Fibroblast of lung (primary cell): ENCODE data around the gene TMOD4. TPM values are rescaled to one million over a fixed set of nuclear protein-coding genes. Genes with fewer than 3 reads are reported as not detected.

Source experiments
- DNase-seq, 2 donors: peaks; one replicate each; pipeline versions ENCODE4 v3.0.0 to v3.0.0-alpha.2; 2010; ENCODE audit warnings: low read depth in 2 of 2
- H2AFZ ChIP-seq: 2 replicates; pipeline ENCODE4 v1.5.1; 2012; ENCODE audit warnings: low read length, control low read depth, inconsistent platforms
- H3K27ac ChIP-seq: 2 replicates; pipeline ENCODE4 v1.5.1; 2011; ENCODE audit warnings: low read length, control low read depth; ENCODE audit not compliant: insufficient read depth
- H3K27me3 ChIP-seq: 2 replicates; pipeline ENCODE4 v1.5.1; 2011; ENCODE audit warnings: mild to moderate bottlenecking, low read length; ENCODE audit not compliant: control insufficient read depth, insufficient read depth
- H3K36me3 ChIP-seq: 2 replicates; pipeline ENCODE4 v1.5.1; 2011; ENCODE audit warnings: low read length; ENCODE audit not compliant: control insufficient read depth, insufficient read depth
- H3K4me1 ChIP-seq: 2 replicates; pipeline ENCODE4 v1.5.1; 2011; ENCODE audit warnings: low read length; ENCODE audit not compliant: control insufficient read depth, insufficient read depth; ENCODE audit errors: extremely low read depth
- H3K4me2 ChIP-seq: 2 replicates; pipeline ENCODE4 v1.5.1; 2011; ENCODE audit warnings: low read length, control low read depth; ENCODE audit not compliant: insufficient read depth; ENCODE audit errors: extremely low read depth
- H3K4me3 ChIP-seq, 4 experiments: fragments of 200-600 bp in 1 of 4; sonication (generic) in 1 of 4; replicated peaks in 1 of 4; 2 replicates each; pipeline ENCODE4 v1.5.1; 2011 to 2016; ENCODE audit warnings: low read length in 4 of 4, low read depth in 3 of 4, mild to moderate bottlenecking in 3 of 4, control low read depth in 2 of 4, inconsistent platforms in 1 of 4, mixed read lengths in 1 of 4; ENCODE audit not compliant: insufficient read depth in 1 of 4; ENCODE audit errors: control extremely low read depth in 1 of 4
- H3K79me2 ChIP-seq: 2 replicates; pipeline ENCODE4 v1.5.1; 2012; ENCODE audit warnings: mild to moderate bottlenecking, low read length, inconsistent platforms; ENCODE audit not compliant: control insufficient read depth, insufficient read depth
- H3K9ac ChIP-seq: 2 replicates; pipeline ENCODE4 v1.5.1; 2011; ENCODE audit warnings: mild to moderate bottlenecking, low read length, control low read depth; ENCODE audit not compliant: insufficient read depth
- H3K9me3 ChIP-seq: 2 replicates; pipeline ENCODE4 v1.5.1; 2012; ENCODE audit warnings: low read depth, low read length; ENCODE audit not compliant: control insufficient read depth, insufficient read depth
- H4K20me1 ChIP-seq: 2 replicates; pipeline ENCODE4 v1.5.1; 2011; ENCODE audit warnings: low read length; ENCODE audit not compliant: control insufficient read depth, insufficient read depth; ENCODE audit errors: extremely low read depth
- EZH2 ChIP-seq: IDR thresholded peaks from 2 replicates; pipeline ENCODE4 v1.5.1; 2012; ENCODE audit warnings: low read length, control low read depth, mild to moderate bottlenecking; ENCODE audit errors: missing control alignments
- polyA plus RNA-seq, 2 donors: library from polyadenylated mRNA; depleted of rRNA in 1 of 2; stranded (reverse) in 1 of 2; unstranded in 1 of 2; fragments of >200 nt; gene quantifications; 2 replicates each; pipeline ENCODE4 v1.2.1, GENCODE V29; 2011 to 2012; ENCODE audit warnings: missing spikeins in 1 of 2
- total RNA-seq: library from RNA; depleted of rRNA; stranded (reverse); fragments of >200 nt; gene quantifications from 2 replicates; pipeline ENCODE4 v1.2.1, GENCODE V29; 2014
- TF ChIP-seq, protein P1 (sequence below), 2 donors: IDR thresholded peaks in 1 of 2; conservative IDR thresholded peaks in 1 of 2; 1 replicate in 1 of 2; 2 replicates in 1 of 2; pipeline ENCODE4 v1.5.1; 2011 to 2012; ENCODE audit warnings: low read length in 2 of 2, control low read depth in 1 of 2, inconsistent platforms in 1 of 2, low read depth in 1 of 2, mild to moderate bottlenecking in 1 of 2

TMOD4 gene
- total and polyA plus RNA-seq, 2 donors (not counting 1 experiment from before 2014, with no cell fraction given), result 0.41 TPM; not detected in 1

DNA sequence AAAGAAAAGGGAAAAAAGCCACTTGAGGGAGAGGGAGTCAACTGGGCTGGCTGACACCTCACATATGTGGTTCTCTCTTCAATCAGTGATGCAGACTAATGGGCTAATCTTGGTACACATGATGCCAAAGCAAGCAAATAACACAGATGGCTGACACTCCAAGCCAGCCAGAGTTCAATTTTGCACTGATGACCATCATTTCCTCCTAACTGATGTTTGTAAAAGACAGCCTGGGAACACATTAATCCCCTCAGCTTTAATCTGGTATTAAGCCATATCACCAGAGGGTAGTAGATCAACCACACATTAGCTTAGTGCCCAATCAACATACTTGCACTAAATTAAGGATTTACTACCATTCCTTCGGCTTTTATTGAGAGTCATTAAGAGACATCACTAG is 11.4 kb upstream of the TMOD4 start:
- H3K36me3 ChIP-seq, result peaks cover 10% of the 10 kb centered on the region
- H3K4me2 ChIP-seq, result no peak overlapping the region
- no peaks in the 10 kb centered on the region for H4K20me1 ChIP-seq
- H3K9ac ChIP-seq, result no peak overlapping the region
- H3K4me3 ChIP-seq, result no peak overlapping the region
- H3K9me3 ChIP-seq, result no peaks in the 10 kb centered on the region
- TF ChIP-seq, protein P1, sequence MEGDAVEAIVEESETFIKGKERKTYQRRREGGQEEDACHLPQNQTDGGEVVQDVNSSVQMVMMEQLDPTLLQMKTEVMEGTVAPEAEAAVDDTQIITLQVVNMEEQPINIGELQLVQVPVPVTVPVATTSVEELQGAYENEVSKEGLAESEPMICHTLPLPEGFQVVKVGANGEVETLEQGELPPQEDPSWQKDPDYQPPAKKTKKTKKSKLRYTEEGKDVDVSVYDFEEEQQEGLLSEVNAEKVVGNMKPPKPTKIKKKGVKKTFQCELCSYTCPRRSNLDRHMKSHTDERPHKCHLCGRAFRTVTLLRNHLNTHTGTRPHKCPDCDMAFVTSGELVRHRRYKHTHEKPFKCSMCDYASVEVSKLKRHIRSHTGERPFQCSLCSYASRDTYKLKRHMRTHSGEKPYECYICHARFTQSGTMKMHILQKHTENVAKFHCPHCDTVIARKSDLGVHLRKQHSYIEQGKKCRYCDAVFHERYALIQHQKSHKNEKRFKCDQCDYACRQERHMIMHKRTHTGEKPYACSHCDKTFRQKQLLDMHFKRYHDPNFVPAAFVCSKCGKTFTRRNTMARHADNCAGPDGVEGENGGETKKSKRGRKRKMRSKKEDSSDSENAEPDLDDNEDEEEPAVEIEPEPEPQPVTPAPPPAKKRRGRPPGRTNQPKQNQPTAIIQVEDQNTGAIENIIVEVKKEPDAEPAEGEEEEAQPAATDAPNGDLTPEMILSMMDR (conservative IDR thresholded peaks at IDR 0.05 in 1 of 2, IDR thresholded peaks at IDR 0.05 in 1 of 2; ENCODE audit: low read depth in 1 of 2, low read length in 2 of 2), result no peak
- TF ChIP-seq EZH2, result no peak
- no peak for DNase-seq
- H3K27ac ChIP-seq, result no peak overlapping the region
- H3K4me1 ChIP-seq, result peaks cover 6% of the 10 kb centered on the region
- no peaks in the 10 kb centered on the region for H3K27me3 ChIP-seq
- H2AFZ ChIP-seq, result no peak overlapping the region
- peaks cover 28% of the 10 kb centered on the region for H3K79me2 ChIP-seq

DNA sequence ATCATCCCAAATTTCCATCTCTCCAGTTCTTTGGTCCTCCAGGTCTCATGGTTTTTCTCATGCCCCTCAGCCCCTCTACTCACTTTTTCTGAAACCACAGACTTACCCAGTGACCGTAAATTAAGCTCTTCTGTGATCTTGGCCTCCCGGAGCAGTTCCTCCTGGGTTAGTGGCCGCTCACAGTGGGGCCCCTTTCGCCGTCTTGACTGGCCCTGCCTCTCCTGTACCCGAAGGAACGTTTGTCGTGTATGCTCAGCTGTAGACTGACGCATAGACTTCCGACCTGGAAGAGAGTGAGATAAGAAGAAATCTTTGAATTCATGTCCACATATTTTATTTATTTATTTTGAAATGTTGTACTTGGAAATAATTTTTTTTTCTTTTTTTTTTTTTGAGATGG is 8.4 kb upstream of the TMOD4 start:
- Histone ChIP-seq H3K4me2 (no peak overlapping the region), H2AFZ (no peak overlapping the region), H3K27me3 (no peaks in the 10 kb centered on the region), H3K4me1 (peaks cover 6% of the 10 kb centered on the region), H3K4me3 (no peak overlapping the region), H3K27ac (no peak overlapping the region), H3K79me2 (peaks cover 21% of the 10 kb centered on the region), H3K9me3 (no peaks in the 10 kb centered on the region), H3K9ac (no peak overlapping the region), H4K20me1 (no peaks in the 10 kb centered on the region), H3K36me3 (peaks cover 15% of the 10 kb centered on the region)
- no peak for DNase-seq
- no peak for TF ChIP-seq EZH2
- TF ChIP-seq, protein P1 (conservative IDR thresholded peaks at IDR 0.05 in 1 of 2, IDR thresholded peaks at IDR 0.05 in 1 of 2; ENCODE audit: low read depth in 1 of 2, low read length in 2 of 2), result no peak

DNA sequence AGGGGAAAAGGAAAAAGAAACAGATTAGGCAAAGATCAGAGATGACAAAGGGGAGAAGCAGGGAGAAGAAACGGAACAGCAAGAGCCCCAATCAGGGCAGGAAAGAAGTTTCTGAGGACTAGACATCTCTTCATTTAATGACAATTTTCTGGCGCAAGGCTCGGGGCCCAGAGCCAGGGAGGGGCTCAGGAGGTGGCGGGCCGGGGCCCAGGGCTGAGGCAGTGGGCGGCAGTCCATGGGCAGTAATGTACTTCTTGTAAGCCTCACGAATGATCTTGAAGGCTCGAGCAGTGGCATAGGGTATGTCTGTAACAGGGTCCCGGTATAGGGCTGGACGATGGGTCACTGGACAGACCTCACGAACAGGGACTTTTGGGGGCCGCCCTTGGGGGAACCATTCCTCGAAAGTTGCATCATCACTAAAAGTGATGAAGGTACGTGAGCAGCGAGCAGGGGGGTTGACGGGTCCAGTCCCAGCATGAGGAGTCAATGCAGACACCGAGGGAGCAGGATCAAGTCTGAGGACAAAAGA is 799 bp upstream of the TMOD4 start:
- H3K9ac ChIP-seq, result no peak overlapping the region
- no peaks in the 10 kb centered on the region for H3K27me3 ChIP-seq
- TF ChIP-seq, protein P1 (conservative IDR thresholded peaks at IDR 0.05 in 1 of 2, IDR thresholded peaks at IDR 0.05 in 1 of 2; ENCODE audit: low read depth in 1 of 2, low read length in 2 of 2), result no peak
- TF ChIP-seq EZH2, result no peak
- no peak overlapping the region for H3K27ac ChIP-seq
- peaks cover 15% of the 10 kb centered on the region for H3K36me3 ChIP-seq
- H3K4me2 ChIP-seq, result no peak overlapping the region
- H3K4me1 ChIP-seq, result no peaks in the 10 kb centered on the region
- DNase-seq, result no peak
- H3K79me2 ChIP-seq, result no peaks in the 10 kb centered on the region
- H3K9me3 ChIP-seq, result no peaks in the 10 kb centered on the region
- no peak overlapping the region for H3K4me3 ChIP-seq
- H4K20me1 ChIP-seq, result no peaks in the 10 kb centered on the region
- no peak overlapping the region for H2AFZ ChIP-seq
